ENCODE data around the gene GPR39.

The GPR39 gene

GRCh38 chr2:132641819-132642218 is 225.2 kb downstream of the GPR39 start (continued):
- TF ChIP-seq POU6F1 (CRISPR knock-in tag; IDR thresholded peaks at IDR 0.05; ENCODE audit: borderline replicate concordance, low read depth) (no peak), PATZ1 (CRISPR knock-in tag; IDR thresholded peaks at IDR 0.05; ENCODE audit: borderline replicate concordance) (no peak), ZNF70 (CRISPR knock-in tag; IDR thresholded peaks at IDR 0.05) (no peak), ISL1 (CRISPR knock-in tag; IDR thresholded peaks at IDR 0.05) (no peak), ESRRG (CRISPR knock-in tag; IDR thresholded peaks at IDR 0.05) (no peak), ZNF8 (CRISPR knock-in tag; IDR thresholded peaks at IDR 0.05) (no peak)
- TF ChIP-seq, protein P1, sequence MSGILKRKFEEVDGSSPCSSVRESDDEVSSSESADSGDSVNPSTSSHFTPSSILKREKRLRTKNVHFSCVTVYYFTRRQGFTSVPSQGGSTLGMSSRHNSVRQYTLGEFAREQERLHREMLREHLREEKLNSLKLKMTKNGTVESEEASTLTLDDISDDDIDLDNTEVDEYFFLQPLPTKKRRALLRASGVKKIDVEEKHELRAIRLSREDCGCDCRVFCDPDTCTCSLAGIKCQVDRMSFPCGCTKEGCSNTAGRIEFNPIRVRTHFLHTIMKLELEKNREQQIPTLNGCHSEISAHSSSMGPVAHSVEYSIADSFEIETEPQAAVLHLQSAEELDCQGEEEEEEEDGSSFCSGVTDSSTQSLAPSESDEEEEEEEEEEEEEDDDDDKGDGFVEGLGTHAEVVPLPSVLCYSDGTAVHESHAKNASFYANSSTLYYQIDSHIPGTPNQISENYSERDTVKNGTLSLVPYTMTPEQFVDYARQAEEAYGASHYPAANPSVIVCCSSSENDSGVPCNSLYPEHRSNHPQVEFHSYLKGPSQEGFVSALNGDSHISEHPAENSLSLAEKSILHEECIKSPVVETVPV (CRISPR knock-in tag; IDR thresholded peaks at IDR 0.05), result no peak

- ATAC-seq, result no peak
- no peak for TF ChIP-seq BACH2 (CRISPR knock-in tag; IDR thresholded peaks at IDR 0.05; ENCODE audit: borderline replicate concordance)
- TF ChIP-seq SNAI2 (CRISPR knock-in tag; IDR thresholded peaks at IDR 0.05), result no peak
- no peak for TF ChIP-seq PATZ1 (CRISPR knock-in tag; IDR thresholded peaks at IDR 0.05; ENCODE audit: borderline replicate concordance)
- TF ChIP-seq CREB5 (CRISPR knock-in tag; IDR thresholded peaks at IDR 0.05; ENCODE audit: low read depth), result no peak
- no peak for TF ChIP-seq CSDC2 (CRISPR knock-in tag; IDR thresholded peaks at IDR 0.05)
- TF ChIP-seq TCF4 (CRISPR knock-in tag; IDR thresholded peaks at IDR 0.05; ENCODE audit: borderline replicate concordance), result no peak
- no peak for TF ChIP-seq ZNF70 (CRISPR knock-in tag; IDR thresholded peaks at IDR 0.05)
Observed at GRCh38 chr2:132642415-132642814, 225.8 kb downstream of the GPR39 start.

DNA sequence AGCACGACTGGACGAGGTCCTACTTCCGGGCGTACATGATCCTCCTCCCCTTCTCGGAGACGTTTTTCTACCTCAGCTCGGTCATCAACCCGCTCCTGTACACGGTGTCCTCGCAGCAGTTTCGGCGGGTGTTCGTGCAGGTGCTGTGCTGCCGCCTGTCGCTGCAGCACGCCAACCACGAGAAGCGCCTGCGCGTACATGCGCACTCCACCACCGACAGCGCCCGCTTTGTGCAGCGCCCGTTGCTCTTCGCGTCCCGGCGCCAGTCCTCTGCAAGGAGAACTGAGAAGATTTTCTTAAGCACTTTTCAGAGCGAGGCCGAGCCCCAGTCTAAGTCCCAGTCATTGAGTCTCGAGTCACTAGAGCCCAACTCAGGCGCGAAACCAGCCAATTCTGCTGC is 228.6 kb downstream of the GPR39 start:
- ATAC-seq, result no peak
- TF ChIP-seq, protein P2, sequence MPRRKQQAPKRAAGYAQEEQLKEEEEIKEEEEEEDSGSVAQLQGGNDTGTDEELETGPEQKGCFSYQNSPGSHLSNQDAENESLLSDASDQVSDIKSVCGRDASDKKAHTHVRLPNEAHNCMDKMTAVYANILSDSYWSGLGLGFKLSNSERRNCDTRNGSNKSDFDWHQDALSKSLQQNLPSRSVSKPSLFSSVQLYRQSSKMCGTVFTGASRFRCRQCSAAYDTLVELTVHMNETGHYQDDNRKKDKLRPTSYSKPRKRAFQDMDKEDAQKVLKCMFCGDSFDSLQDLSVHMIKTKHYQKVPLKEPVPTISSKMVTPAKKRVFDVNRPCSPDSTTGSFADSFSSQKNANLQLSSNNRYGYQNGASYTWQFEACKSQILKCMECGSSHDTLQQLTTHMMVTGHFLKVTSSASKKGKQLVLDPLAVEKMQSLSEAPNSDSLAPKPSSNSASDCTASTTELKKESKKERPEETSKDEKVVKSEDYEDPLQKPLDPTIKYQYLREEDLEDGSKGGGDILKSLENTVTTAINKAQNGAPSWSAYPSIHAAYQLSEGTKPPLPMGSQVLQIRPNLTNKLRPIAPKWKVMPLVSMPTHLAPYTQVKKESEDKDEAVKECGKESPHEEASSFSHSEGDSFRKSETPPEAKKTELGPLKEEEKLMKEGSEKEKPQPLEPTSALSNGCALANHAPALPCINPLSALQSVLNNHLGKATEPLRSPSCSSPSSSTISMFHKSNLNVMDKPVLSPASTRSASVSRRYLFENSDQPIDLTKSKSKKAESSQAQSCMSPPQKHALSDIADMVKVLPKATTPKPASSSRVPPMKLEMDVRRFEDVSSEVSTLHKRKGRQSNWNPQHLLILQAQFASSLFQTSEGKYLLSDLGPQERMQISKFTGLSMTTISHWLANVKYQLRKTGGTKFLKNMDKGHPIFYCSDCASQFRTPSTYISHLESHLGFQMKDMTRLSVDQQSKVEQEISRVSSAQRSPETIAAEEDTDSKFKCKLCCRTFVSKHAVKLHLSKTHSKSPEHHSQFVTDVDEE (CRISPR knock-in tag; IDR thresholded peaks at IDR 0.05), result no peak
- TF ChIP-seq CREB5 (CRISPR knock-in tag; IDR thresholded peaks at IDR 0.05; ENCODE audit: low read depth), result no peak
- no peak for TF ChIP-seq GLIS3 (CRISPR knock-in tag; IDR thresholded peaks at IDR 0.05)
